NCI-H1436 treated with DMSO at 0.1 percent for 48 hours (cell line): ENCODE measurements around the gene SMG6.
"Not testable (repeated sequence)": the region's sequence is repeated elsewhere in the genome, so short reads cannot be mapped to it uniquely, and the experiment has no call there.

Source experiments
- DNase-seq: peaks from one replicate; lab custom pipeline; 2025; lab: John Stamatoyannopoulos, UW

Gene SMG6

GRCh38 chr17:2178798-2179501 is 124.6 kb downstream of the SMG6 start:
- no peak for DNase-seq

- DNase-seq: no peak
Observed at GRCh38 chr17:2177235-2177811, 126.3 kb downstream of the SMG6 start.

- DNase-seq: no peak
Observed at GRCh38 chr17:2176499-2177169, 127.0 kb downstream of the SMG6 start.

- DNase-seq: no peak
Observed at GRCh38 chr17:2175294-2175628, 128.3 kb downstream of the SMG6 start.

GRCh38 chr17:2174468-2175293 is 128.9 kb downstream of the SMG6 start:
- no peak for DNase-seq

GRCh38 chr17:2174014-2174413 is 129.6 kb downstream of the SMG6 start:
- DNase-seq: no peak

GRCh38 chr17:2172999-2173398 is 130.6 kb downstream of the SMG6 start:
- no peak for DNase-seq

GRCh38 chr17:2172077-2172851 is 131.3 kb downstream of the SMG6 start:
- DNase-seq: no peak

GRCh38 chr17:2171702-2172076 is 131.9 kb downstream of the SMG6 start:
- no peak for DNase-seq

GRCh38 chr17:2170023-2170422 is 133.6 kb downstream of the SMG6 start:
- DNase-seq: no peak

GRCh38 chr17:2165723-2166122 is 137.9 kb downstream of the SMG6 start:
- not testable (repeated sequence) for DNase-seq

GRCh38 chr17:2158396-2158780 is 145.2 kb downstream of the SMG6 start:
- DNase-seq: no peak

GRCh38 chr17:2157675-2158395 is 145.8 kb downstream of the SMG6 start:
- DNase-seq: no peak

GRCh38 chr17:2157081-2157480 is 146.5 kb downstream of the SMG6 start:
- DNase-seq: no peak

- DNase-seq: no peak
Observed at GRCh38 chr17:2156666-2157065, 146.9 kb downstream of the SMG6 start.

GRCh38 chr17:2155573-2155972 is 148.0 kb downstream of the SMG6 start:
- no peak for DNase-seq

- DNase-seq: no peak
Observed at GRCh38 chr17:2151358-2152033, 152.1 kb downstream of the SMG6 start.

GRCh38 chr17:2150806-2151205 is 152.8 kb downstream of the SMG6 start:
- DNase-seq: no peak

- DNase-seq: no peak
Observed at GRCh38 chr17:2149934-2150333, 153.7 kb downstream of the SMG6 start.

- no peak for DNase-seq
Observed at GRCh38 chr17:2146132-2146871, 157.3 kb downstream of the SMG6 start.
